Measurements from ENCODE around the gene TECPR2.

GRCh38 chr14:102464006-102464405 lies 101.3 kb downstream of the TECPR2 start:
- no peak for TF ChIP-seq IRF2 (CRISPR knock-in tag; IDR thresholded peaks at IDR 0.05; ENCODE audit: borderline replicate concordance, low read depth)
- no peak for TF ChIP-seq CTCF (IDR thresholded peaks at IDR 0.05)
- TF ChIP-seq JUN (CRISPR knock-in tag; IDR thresholded peaks at IDR 0.05): no peak
- TF ChIP-seq RELA (CRISPR knock-in tag; IDR thresholded peaks at IDR 0.05; ENCODE audit: borderline replicate concordance): no peak
- no peak for TF ChIP-seq ATF2 (CRISPR knock-in tag; IDR thresholded peaks at IDR 0.05; ENCODE audit: borderline replicate concordance, low read depth)
- TF ChIP-seq SMAD3 (CRISPR knock-in tag; IDR thresholded peaks at IDR 0.05; ENCODE audit: borderline replicate concordance): no peak
- TF ChIP-seq MAX (CRISPR knock-in tag; IDR thresholded peaks at IDR 0.05): no peak
